A673 (cell line): ENCODE results near the gene SLC25A46. TPM values are rescaled to one million over a fixed set of nuclear protein-coding genes. Genes with fewer than 3 reads are reported as not detected.

Experiments used
- BruUV-seq: library from RNA; stranded (reverse); fragments of 400-500 nt; replicated peaks from 2 replicates; lab custom pipeline; 2021; lab: Mats Ljungman, UMichigan
- CTCF ChIA-PET: fragments of 300-600 bp; sonication (Branson Sonifier 250); formaldehyde crosslinking; loops from one replicate; lab custom pipeline; 2022; ENCODE audit warnings: antibody characterized with exemption; lab: Charles Lee
- POLR2A ChIA-PET: fragments of 300-600 bp; sonication (Branson Sonifier 250); formaldehyde crosslinking; loops from one replicate; lab custom pipeline; 2022; ENCODE audit warnings: antibody characterized with exemption; ENCODE audit not compliant: low non-redundant PET; lab: Charles Lee
- DNase-seq: peaks from one replicate; pipeline ENCODE4 v3.0.0-alpha.2; 2015; ENCODE audit warnings: low spot score
- H3K27ac ChIP-seq: fragments of 200-600 bp; sonication (generic); 2 replicates; pipeline ENCODE4 v1.5.1; 2016; ENCODE audit warnings: mixed run types, low read depth, mild to moderate bottlenecking, mixed read lengths, antibody characterized with exemption, low read length; ENCODE audit not compliant: poor library complexity, severe bottlenecking
- H3K27me3 ChIP-seq: fragments of 200-600 bp; sonication (generic); replicated peaks from 2 replicates; pipeline ENCODE4 v1.6.1; 2017; ENCODE audit warnings: mixed run types, low read depth, mild to moderate bottlenecking, mixed read lengths, antibody characterized with exemption, low read length; ENCODE audit not compliant: insufficient read depth, poor library complexity
- H3K36me3 ChIP-seq: fragments of 200-600 bp; sonication (generic); 2 replicates; pipeline ENCODE4 v1.6.1; 2016; ENCODE audit warnings: mixed run types, mild to moderate bottlenecking, mixed read lengths, antibody characterized with exemption, low read length; ENCODE audit not compliant: insufficient read depth, poor library complexity, severe bottlenecking
- H3K4me1 ChIP-seq: fragments of 200-600 bp; sonication (generic); 2 replicates; pipeline ENCODE4 v1.6.1; 2017; ENCODE audit warnings: mixed run types, mild to moderate bottlenecking, mixed read lengths, antibody characterized with exemption, low read length; ENCODE audit not compliant: insufficient read depth, poor library complexity, severe bottlenecking
- H3K4me3 ChIP-seq: fragments of 200-600 bp; sonication (generic); 2 replicates; pipeline ENCODE4 v1.5.1; 2016; ENCODE audit warnings: low read depth, mixed run types, mild to moderate bottlenecking, mixed read lengths, low read length; ENCODE audit not compliant: poor library complexity, severe bottlenecking
- H3K9me3 ChIP-seq: fragments of 200-600 bp; sonication (generic); 2 replicates; pipeline ENCODE4 v1.6.1; 2016; ENCODE audit warnings: mixed run types, low read depth, mild to moderate bottlenecking, mixed read lengths, antibody characterized with exemption, low read length; ENCODE audit not compliant: poor library complexity, severe bottlenecking
- CTCF ChIP-seq: fragments of 300-800, 200-600 bp; sonication (generic); conservative IDR thresholded peaks from 2 replicates; pipeline ENCODE4 v1.5.1; 2017; ENCODE audit warnings: low read depth, mild to moderate bottlenecking, antibody characterized with exemption, low read length, moderate library complexity, mixed read lengths
- EZH2 ChIP-seq: fragments of 200-600 bp; sonication (generic); IDR thresholded peaks from 2 replicates; pipeline ENCODE4 v1.6.1; 2017; ENCODE audit warnings: borderline replicate concordance, low read depth, mild to moderate bottlenecking, mixed read lengths, antibody characterized with exemption, low read length; ENCODE audit not compliant: poor library complexity, severe bottlenecking
- intact Hi-C: fragments of 100-400 bp; cut with micrococcal nuclease; formaldehyde crosslinking; loops from one replicate; pipeline ENCODE4 v1.10.0; 2022; ENCODE audit not compliant: unreplicated experiment
- total RNA-seq: library from RNA; stranded (reverse); gene quantifications from 2 replicates; pipeline ENCODE4 v1.2.3, GENCODE V29; 2021

SLC25A46 gene
- total RNA-seq, 1 experiment from 2014 or later, result 27.2 TPM

GRCh38 chr5:110735556-110735955 is 3.3 kb upstream of the SLC25A46 start:
- ChIA-PET POLR2A (no interaction called here), CTCF (no interaction called here)
- Histone ChIP-seq H3K9me3 (no peaks in the 10 kb centered on the region), H3K4me3 (no peak overlapping the region), H3K4me1 (peaks cover 7% of the 10 kb centered on the region), H3K27ac (no peak overlapping the region), H3K36me3 (no peaks in the 10 kb centered on the region), H3K27me3 (no peaks in the 10 kb centered on the region)
- BruUV-seq, result no TSS peak
- TF ChIP-seq EZH2 (no peak), CTCF (no peak)
- DNase-seq, result no peak
- intact Hi-C loops, result no loop called here

- no peaks in the 10 kb centered on the region for H3K9me3 ChIP-seq
- TF ChIP-seq CTCF, result no peak
- POLR2A ChIA-PET, result no interaction called here
- H3K36me3 ChIP-seq, result no peaks in the 10 kb centered on the region
- H3K27me3 ChIP-seq, result no peaks in the 10 kb centered on the region
- BruUV-seq, result no TSS peak
- no peak for DNase-seq
- no peak overlapping the region for H3K4me3 ChIP-seq
- peaks cover 7% of the 10 kb centered on the region for H3K4me1 ChIP-seq
- CTCF ChIA-PET, result no interaction called here
- intact Hi-C loops, result no loop called here
- no peak overlapping the region for H3K27ac ChIP-seq
Observed at GRCh38 chr5:110736753-110737152, 2.1 kb upstream of the SLC25A46 start.

- TSS peak; percentile 89 for BruUV-seq
- intact Hi-C loops, result no loop called here
- no peak for TF ChIP-seq EZH2
- no peak for TF ChIP-seq CTCF
- no peaks in the 10 kb centered on the region for H3K36me3 ChIP-seq
- DNase-seq, result no peak
- H3K4me3 ChIP-seq, result peak overlapping the region; percentile 84
- ChIA-PET POLR2A (no interaction called here), CTCF (no interaction called here)
- peaks cover 7% of the 10 kb centered on the region for H3K4me1 ChIP-seq
- H3K27me3 ChIP-seq, result no peaks in the 10 kb centered on the region
- no peak overlapping the region for H3K27ac ChIP-seq
- H3K9me3 ChIP-seq, result no peaks in the 10 kb centered on the region
Observed at GRCh38 chr5:110738503-110738811, 350 bp upstream of the SLC25A46 start.
